DND-41 (cell line): ENCODE measurements around the gene RNF220.

Source experiments
- ATAC-seq: fragments of 200-7000 bp; cut with Tn5 transposase; 3 replicates; pipeline ENCODE4 v1.9.1; 2021; ENCODE audit warnings: low read depth; ENCODE audit not compliant: insufficient read depth
- DNase-seq: peaks from one replicate; pipeline ENCODE4 v3.0.0-alpha.2; 2020
- H2AFZ ChIP-seq: 2 replicates; pipeline ENCODE4 v1.6.0; 2012; ENCODE audit warnings: low read depth, low read length
- H3K27ac ChIP-seq: 2 replicates; pipeline ENCODE4 v1.5.1; 2012; ENCODE audit warnings: low read length, inconsistent platforms
- H3K27me3 ChIP-seq: fragments of 200-600 bp; sonication (generic); 2 replicates; pipeline ENCODE4 v1.6.0; 2012; ENCODE audit warnings: low read length, mild to moderate bottlenecking, inconsistent platforms; ENCODE audit not compliant: insufficient read depth, poor library complexity
- H3K36me3 ChIP-seq: 2 replicates; pipeline ENCODE4 v1.5.1; 2012; ENCODE audit warnings: low read length, inconsistent platforms; ENCODE audit not compliant: insufficient read depth
- H3K4me1 ChIP-seq: 2 replicates; pipeline ENCODE4 v1.5.1; 2012; ENCODE audit warnings: mild to moderate bottlenecking, low read length; ENCODE audit not compliant: insufficient read depth
- H3K4me2 ChIP-seq: 2 replicates; pipeline ENCODE4 v1.6.0; 2012; ENCODE audit warnings: mild to moderate bottlenecking, moderate library complexity, low read length, inconsistent platforms; ENCODE audit not compliant: insufficient read depth
- H3K4me3 ChIP-seq, 2 experiments: fragments of 200-600 bp in 1 of 2; shearing (Covaris generic) in 1 of 2; 2 replicates each; pipeline ENCODE4 v1.5.1; 2012 to 2016; ENCODE audit warnings: inconsistent platforms in 2 of 2, low read length in 2 of 2, mild to moderate bottlenecking in 2 of 2, low read depth in 1 of 2, moderate library complexity in 1 of 2
- H3K79me2 ChIP-seq: 2 replicates; pipeline ENCODE4 v1.6.0; 2012; ENCODE audit warnings: low read length, inconsistent platforms; ENCODE audit not compliant: insufficient read depth
- H3K9ac ChIP-seq: 2 replicates; pipeline ENCODE4 v1.6.0; 2012; ENCODE audit warnings: low read depth, mild to moderate bottlenecking, inconsistent platforms, low read length, moderate library complexity
- H3K9me3 ChIP-seq: 2 replicates; pipeline ENCODE4 v1.5.1; 2012; ENCODE audit warnings: low read length, moderate library complexity, mild to moderate bottlenecking, inconsistent platforms; ENCODE audit not compliant: insufficient read depth, severe bottlenecking
- H4K20me1 ChIP-seq: 2 replicates; pipeline ENCODE4 v1.6.0; 2012; ENCODE audit warnings: low read length; ENCODE audit not compliant: insufficient read depth
- CTCF ChIP-seq: IDR thresholded peaks from 2 replicates; pipeline ENCODE4 v1.5.1; 2012; ENCODE audit warnings: borderline replicate concordance, low read length, moderate library complexity, mild to moderate bottlenecking; ENCODE audit not compliant: poor library complexity, severe bottlenecking; ENCODE audit errors: extremely low read depth
- EZH2 ChIP-seq: IDR thresholded peaks from 3 replicates; pipeline ENCODE4 v1.6.1; 2012; ENCODE audit warnings: borderline replicate concordance, low read depth, mild to moderate bottlenecking, moderate library complexity, low read length, inconsistent platforms; ENCODE audit not compliant: severe bottlenecking

RNF220 gene

DNA sequence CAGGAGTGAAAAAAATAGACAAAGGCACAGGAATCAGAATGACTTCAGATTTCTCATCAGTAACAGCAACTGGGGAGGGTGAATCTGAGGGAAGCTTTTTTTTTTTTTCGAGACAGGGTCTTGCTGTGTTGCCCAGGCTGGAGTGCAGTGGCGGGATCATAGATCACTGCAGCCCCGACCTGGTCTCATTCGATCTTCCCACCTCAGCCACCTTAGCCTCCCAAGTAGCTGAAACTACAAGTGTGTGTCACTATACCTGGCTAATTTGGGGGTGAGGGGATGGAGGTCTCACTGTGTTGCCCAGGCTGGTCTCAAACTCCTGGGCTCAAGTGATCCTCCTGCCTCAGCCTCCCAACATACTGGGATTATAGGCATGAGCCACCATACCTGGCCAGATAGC is 280.2 kb downstream of the RNF220 start:
- Histone ChIP-seq H3K9ac (no peak overlapping the region), H3K27ac (no peak overlapping the region)
- no peak for DNase-seq

DNA sequence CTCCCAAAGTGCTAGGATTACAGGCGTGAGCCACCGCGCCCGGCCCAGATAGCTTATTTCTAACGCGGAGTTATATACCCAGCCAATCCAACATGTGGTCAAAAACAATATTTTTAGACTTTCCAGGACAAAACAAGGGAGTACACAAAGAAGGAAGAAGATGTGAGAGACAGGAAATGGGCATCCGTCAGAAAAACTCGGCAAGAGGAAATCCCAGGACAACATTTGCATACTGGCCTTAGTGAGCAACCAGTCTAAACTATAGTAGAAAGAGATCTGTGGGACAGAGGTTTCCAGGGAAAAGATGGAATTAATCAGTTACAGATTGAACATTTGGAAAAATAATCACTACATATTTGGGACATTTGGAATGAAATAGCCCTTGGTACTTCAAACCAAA is 280.8 kb downstream of the RNF220 start:
- H3K9ac ChIP-seq: no peak overlapping the region
- DNase-seq: no peak
- no peaks in the 10 kb centered on the region for H3K36me3 ChIP-seq

More for the DNA sequence above, 280.2 kb downstream of the RNF220 start:
- Histone ChIP-seq H3K36me3 (no peaks in the 10 kb centered on the region), H3K4me1 (no peaks in the 10 kb centered on the region), H3K79me2 (no peaks in the 10 kb centered on the region), H4K20me1 (no peaks in the 10 kb centered on the region), H3K4me3 (no peak overlapping the region), H3K4me2 (no peak overlapping the region), H3K27me3 (peaks cover 4% of the 10 kb centered on the region), H3K9me3 (no peaks in the 10 kb centered on the region), H2AFZ (no peak overlapping the region)
- ATAC-seq: no peak
- TF ChIP-seq CTCF (no peak), EZH2 (no peak)

GRCh38 chr1:44688760-44689446 is 283.8 kb downstream of the RNF220 start:
- DNase-seq (no peak), ATAC-seq (no peak)
- Histone ChIP-seq H3K4me2 (no peak overlapping the region), H4K20me1 (no peaks in the 10 kb centered on the region), H2AFZ (no peak overlapping the region), H3K4me3 (no peak overlapping the region), H3K4me1 (no peaks in the 10 kb centered on the region), H3K9ac (no peak overlapping the region), H3K27ac (no peak overlapping the region), H3K79me2 (no peaks in the 10 kb centered on the region), H3K27me3 (peaks cover 7% of the 10 kb centered on the region), H3K9me3 (no peaks in the 10 kb centered on the region), H3K36me3 (no peaks in the 10 kb centered on the region)
- no peak for TF ChIP-seq CTCF

More for the DNA sequence above, 280.8 kb downstream of the RNF220 start:
- no peaks in the 10 kb centered on the region for H3K79me2 ChIP-seq
- no peak overlapping the region for H3K4me2 ChIP-seq
- H3K27ac ChIP-seq: no peak overlapping the region
- no peaks in the 10 kb centered on the region for H3K9me3 ChIP-seq
- H3K4me1 ChIP-seq: no peaks in the 10 kb centered on the region
- peaks cover 7% of the 10 kb centered on the region for H3K27me3 ChIP-seq
- H2AFZ ChIP-seq: no peak overlapping the region
- ATAC-seq: no peak
- no peak overlapping the region for H3K4me3 ChIP-seq
- TF ChIP-seq CTCF: no peak
- TF ChIP-seq EZH2: no peak
- no peaks in the 10 kb centered on the region for H4K20me1 ChIP-seq

- ATAC-seq (no peak), DNase-seq (no peak)
- H3K4me3 ChIP-seq: no peak overlapping the region
- no peaks in the 10 kb centered on the region for H3K9me3 ChIP-seq
- H3K79me2 ChIP-seq: no peaks in the 10 kb centered on the region
- H3K27me3 ChIP-seq: peaks cover 7% of the 10 kb centered on the region
- no peaks in the 10 kb centered on the region for H3K4me1 ChIP-seq
- TF ChIP-seq EZH2 (no peak), CTCF (no peak)
- no peak overlapping the region for H2AFZ ChIP-seq
- H3K27ac ChIP-seq: no peak overlapping the region
- H4K20me1 ChIP-seq: no peaks in the 10 kb centered on the region
- no peak overlapping the region for H3K4me2 ChIP-seq
- H3K9ac ChIP-seq: no peak overlapping the region
- H3K36me3 ChIP-seq: no peaks in the 10 kb centered on the region
Measured at GRCh38 chr1:44689447-44689765, 284.4 kb downstream of the RNF220 start.
